Mucosa of gallbladder (tissue), 1 donor: ENCODE results near the gene C1orf56. TPM values are rescaled to one million over a fixed set of nuclear protein-coding genes. Genes with fewer than 3 reads are reported as not detected.
A peak's percentile ranks its signal among the peaks of the same experiment; 100 is the strongest.

Experiments
- DNase-seq: peaks from one replicate; pipeline ENCODE4 v3.0.0-alpha.2; 2020; ENCODE audit warnings: low spot score
- total RNA-seq: library from RNA; stranded (reverse); gene quantifications from one replicate; pipeline ENCODE4 v1.2.1, GENCODE V29; 2021
- donor health status: DM: no; HTN: no; CAD: no.

C1orf56 gene
- 12.5 TPM for total RNA-seq

- peak; percentile 67 for DNase-seq
These were observed at the start of gene C1orf56 for GRCh38 chr1:151047591-151047924. TSS of gene C1orf56 (plus strand) at chr1:151047751. CDS start at chr1:151047848, 97 bp downstream.

- DNase-seq: no peak
These were observed 49.6 kb upstream of the C1orf56 start for GRCh38 chr1:150997949-150998348.

- no peak for DNase-seq
These were observed 48.4 kb upstream of the C1orf56 start for GRCh38 chr1:150999051-150999674.

GRCh38 chr1:150999926-151000325 lies 47.6 kb upstream of the C1orf56 start:
- no peak for DNase-seq

GRCh38 chr1:151000408-151000807 lies 47.1 kb upstream of the C1orf56 start:
- no peak for DNase-seq

GRCh38 chr1:151001602-151002001 lies 45.9 kb upstream of the C1orf56 start:
- DNase-seq: no peak

GRCh38 chr1:151002051-151002450 lies 45.5 kb upstream of the C1orf56 start:
- DNase-seq: no peak

- no peak for DNase-seq
These were observed 44.9 kb upstream of the C1orf56 start for GRCh38 chr1:151002611-151003010.

GRCh38 chr1:151003180-151003579 lies 44.4 kb upstream of the C1orf56 start:
- no peak for DNase-seq

- no peak for DNase-seq
These were observed 41.7 kb upstream of the C1orf56 start for GRCh38 chr1:151005729-151006319.

- DNase-seq: peak; percentile 78
These were observed 41.1 kb upstream of the C1orf56 start, which contains the start of gene MINDY1 for GRCh38 chr1:151006327-151007052. TSS of gene MINDY1 (minus strand) at chr1:151006902. CDS start at chr1:151002617, 4,285 bp downstream.

GRCh38 chr1:151007853-151008243 lies 39.7 kb upstream of the C1orf56 start:
- DNase-seq: no peak

- DNase-seq: peak; percentile 96
These were observed 39.0 kb upstream of the C1orf56 start, which contains the start of gene PRUNE1 for GRCh38 chr1:151008244-151009205. TSS of gene PRUNE1 (plus strand) at chr1:151008449. CDS start at chr1:151008633, 184 bp downstream.

GRCh38 chr1:151009206-151009587 lies 38.4 kb upstream of the C1orf56 start:
- DNase-seq: no peak

- DNase-seq: no peak
These were observed 37.7 kb upstream of the C1orf56 start for GRCh38 chr1:151009674-151010345.

GRCh38 chr1:151010346-151010726 lies 37.2 kb upstream of the C1orf56 start:
- no peak for DNase-seq

GRCh38 chr1:151011154-151011850 lies 36.2 kb upstream of the C1orf56 start:
- no peak for DNase-seq

GRCh38 chr1:151012684-151013471 lies 34.7 kb upstream of the C1orf56 start:
- peak; percentile 54 for DNase-seq

GRCh38 chr1:151013518-151013917 lies 34.0 kb upstream of the C1orf56 start:
- DNase-seq: peak; percentile 36
